SKM-1 treated with dmso at 0.1 percent for 144 hours (cell line): ENCODE data around the gene ENG.
"Not testable (repeated sequence)": the region's sequence is repeated elsewhere in the genome, so short reads cannot be mapped to it uniquely, and the experiment has no call there.

Source experiments
- DNase-seq: peaks from one replicate; lab custom pipeline; 2025; ENCODE audit not compliant: unreplicated experiment; lab: John Stamatoyannopoulos, UW

The ENG gene

GRCh38 chr9:127878652-127879390 lies 24.4 kb upstream of the ENG start:
- DNase-seq, result no peak

DNA sequence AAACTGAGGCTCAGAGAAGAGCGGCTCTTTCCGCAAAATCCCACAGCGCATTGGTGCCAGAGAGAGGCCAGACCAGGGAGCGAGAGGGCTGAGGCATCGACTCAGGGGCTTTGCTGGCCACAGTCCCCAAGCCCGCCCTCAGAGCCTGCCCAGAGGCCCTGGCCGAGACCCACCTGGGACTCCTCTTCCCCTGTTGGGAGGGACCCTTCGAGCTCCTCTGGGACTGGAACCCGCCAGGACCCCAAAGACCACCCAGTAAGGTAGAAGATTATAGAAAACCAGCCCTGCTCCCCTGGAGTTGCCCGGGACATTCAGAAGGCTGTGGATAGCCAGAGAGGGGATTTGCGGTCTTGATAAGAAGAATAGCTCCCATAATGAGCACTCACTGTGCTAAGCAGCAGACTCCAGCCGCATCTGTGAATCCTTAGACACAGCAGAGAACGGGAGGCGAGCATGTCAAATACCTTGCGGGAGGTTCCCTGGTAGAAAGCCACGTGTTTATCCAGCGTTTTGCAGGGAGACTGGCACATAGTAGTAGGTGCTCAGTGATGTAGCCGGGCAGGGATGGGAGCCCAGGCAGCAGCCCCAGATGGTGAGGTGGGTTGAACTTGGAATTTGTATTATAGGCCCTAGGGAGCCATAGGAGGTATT lies 23.7 kb upstream of the ENG start:
- DNase-seq, result no peak

- no peak for DNase-seq
These were observed 23.1 kb upstream of the ENG start, which contains the start of gene AK1 for GRCh38 chr9:127877566-127877998. Gene AK1, minus strand, starts transcription at chr9:127877675. Its CDS starts 3,058 bp downstream, at chr9:127874617.

GRCh38 chr9:127876764-127877562 lies 22.5 kb upstream of the ENG start:
- no peak for DNase-seq

- no peak for DNase-seq
These were observed 21.7 kb upstream of the ENG start for GRCh38 chr9:127876026-127876763.

DNA sequence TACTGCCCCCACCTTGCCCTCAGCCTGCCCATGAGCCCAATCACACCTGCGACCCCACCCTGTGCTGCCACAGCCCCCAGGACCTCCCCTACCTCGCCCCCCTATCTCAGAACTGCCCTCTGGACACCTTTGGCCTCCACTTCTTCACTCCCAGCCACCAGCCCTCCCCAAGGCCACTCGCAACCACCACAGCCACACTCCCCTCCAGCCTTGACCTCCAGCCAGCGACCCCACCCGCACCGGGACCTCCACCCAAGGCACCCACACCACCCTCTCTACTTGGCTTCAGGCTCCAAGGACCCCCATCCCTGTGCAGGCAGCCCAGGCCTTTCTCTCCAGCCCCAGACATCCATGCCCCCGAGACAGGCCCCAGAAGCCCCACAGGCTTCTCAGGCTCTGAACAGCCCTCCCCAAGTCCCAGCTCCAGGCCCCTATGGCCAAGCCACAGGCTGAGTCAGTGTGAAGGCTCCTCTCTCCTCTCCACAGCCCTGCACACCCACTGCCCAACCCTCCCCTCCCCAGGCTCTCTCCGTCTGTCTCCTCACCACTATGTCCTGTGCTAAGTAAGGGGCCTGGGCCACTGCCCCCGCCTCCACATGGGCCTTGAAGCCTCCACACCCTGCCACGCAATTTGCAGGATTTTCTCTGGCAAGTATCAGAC lies 21.0 kb upstream of the ENG start:
- no peak for DNase-seq

- DNase-seq, result no peak
These were observed 20.1 kb upstream of the ENG start for GRCh38 chr9:127874301-127875221.

DNA sequence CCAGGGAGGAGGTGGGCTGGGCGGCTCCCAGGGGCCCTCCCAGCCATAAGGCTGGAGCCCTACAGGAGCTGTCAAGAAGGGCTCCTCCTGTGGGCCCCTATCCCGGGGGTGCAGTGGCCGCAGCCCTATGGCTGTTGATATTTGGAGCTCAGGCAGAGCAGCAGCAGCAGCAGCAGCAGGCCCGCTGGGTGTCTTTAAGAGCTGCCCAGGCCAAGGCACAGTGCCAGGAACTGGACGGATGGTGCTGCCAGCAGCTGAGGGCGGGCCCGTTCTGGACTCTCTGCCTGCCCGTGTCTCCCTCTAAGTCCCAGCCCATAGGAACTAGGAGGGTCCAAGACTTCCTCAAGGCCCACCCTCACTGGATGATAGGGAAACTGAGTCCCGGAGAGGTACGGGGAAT lies 19.4 kb upstream of the ENG start:
- no peak for DNase-seq

DNA sequence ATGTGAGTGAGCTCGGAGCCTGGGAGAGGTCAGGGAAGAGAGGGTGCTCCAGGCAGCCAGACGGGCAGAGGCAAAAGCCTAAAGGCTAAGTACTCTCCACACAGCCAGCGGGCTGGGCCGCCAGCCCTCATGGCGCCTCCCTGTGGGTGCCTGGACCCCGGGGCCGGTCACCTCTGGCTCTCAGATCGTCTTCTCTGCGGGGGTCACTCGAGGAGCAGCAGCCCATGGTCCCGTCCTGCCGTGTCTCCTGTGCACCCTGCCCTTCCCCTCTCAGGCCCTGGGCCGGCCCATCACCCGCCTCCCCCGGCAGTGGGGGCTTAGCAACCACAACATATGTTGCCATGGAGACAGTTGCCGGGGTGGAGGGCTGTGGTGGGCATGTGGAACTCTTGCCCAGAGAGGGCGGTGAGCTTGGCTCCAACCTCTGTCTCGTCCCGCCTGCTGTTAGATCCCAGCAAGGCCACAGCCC lies 18.8 kb upstream of the ENG start:
- no peak for DNase-seq

DNA sequence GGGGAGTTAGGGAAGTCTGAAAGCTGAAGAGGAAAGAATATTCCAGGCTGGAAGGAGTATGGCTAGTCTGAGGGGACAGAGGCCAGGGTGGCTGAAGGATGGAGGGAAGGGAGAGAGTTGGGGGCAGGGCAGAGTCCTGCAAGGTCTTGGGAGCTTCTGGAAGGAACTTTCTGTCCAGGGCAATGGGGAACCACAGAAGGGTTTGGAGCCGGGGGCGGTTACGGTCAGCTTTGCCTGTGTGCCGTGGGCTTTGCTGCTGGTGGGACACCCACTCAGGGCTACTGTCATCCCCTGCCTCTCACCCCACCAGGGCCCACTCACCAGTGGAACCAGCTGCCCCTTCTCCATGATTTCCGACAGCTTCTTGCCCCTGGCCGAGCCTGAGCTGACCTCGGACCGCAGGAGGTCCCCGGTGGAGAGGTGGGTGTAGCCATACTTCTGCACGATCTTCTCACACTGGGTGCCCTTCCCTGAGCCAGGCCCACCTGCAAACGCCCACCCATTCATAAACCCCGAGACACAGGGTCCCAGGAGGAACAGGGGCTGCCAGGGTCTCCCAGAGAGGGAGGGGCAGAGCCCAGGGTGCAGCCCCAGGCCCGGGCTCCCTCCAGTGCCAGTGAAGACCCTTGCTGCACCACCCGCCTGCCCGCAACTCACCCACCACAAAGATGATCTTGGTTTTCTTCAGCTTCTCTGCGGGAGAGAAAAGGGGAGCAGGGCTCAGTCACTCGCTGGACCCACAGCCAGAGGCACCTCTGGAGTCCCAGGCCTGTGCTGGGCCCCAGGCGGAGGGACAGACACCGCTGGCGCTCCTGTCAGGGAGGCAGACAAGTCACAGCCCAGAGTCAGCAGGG lies 18.1 kb upstream of the ENG start:
- DNase-seq, result no peak

GRCh38 chr9:127871531-127871930 lies 17.1 kb upstream of the ENG start:
- DNase-seq, result no peak

DNA sequence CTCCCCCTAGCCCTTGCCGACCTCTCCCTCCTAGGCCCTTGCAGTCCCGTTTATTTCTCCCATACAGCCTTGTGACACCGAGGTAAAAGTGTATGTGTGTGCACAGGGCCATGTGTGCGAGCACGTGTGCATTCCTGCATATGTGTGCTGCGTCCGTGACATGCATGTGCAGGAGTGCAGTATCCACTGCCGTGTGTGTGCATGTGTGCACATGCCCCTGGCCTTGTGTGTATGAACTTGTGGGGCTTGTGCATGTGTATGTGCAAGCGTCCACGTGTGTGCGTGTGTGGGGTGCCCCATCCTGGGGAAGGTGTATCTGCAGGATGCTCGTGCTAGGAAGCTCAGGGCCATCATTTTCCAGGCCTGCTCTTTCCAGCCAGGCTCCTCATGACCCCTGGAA lies 16.4 kb upstream of the ENG start:
- DNase-seq, result no peak

DNA sequence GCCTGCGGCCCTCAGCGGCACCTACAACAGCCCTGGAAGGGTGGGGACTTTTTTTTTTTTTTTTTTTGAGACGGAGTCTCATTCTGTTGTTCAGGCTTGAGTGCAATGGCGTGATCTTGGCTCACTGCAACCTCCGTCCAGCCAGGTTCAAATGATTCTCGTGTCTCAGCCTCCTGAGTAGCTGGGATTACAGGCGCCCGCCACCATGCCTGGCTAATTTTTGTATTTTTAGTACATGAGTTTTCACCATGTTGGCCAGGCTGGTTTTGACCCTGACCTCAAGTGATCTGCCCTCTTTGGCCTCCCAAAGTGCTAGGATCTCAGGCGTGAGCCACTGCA lies 15.7 kb upstream of the ENG start:
- not testable (repeated sequence) for DNase-seq

DNA sequence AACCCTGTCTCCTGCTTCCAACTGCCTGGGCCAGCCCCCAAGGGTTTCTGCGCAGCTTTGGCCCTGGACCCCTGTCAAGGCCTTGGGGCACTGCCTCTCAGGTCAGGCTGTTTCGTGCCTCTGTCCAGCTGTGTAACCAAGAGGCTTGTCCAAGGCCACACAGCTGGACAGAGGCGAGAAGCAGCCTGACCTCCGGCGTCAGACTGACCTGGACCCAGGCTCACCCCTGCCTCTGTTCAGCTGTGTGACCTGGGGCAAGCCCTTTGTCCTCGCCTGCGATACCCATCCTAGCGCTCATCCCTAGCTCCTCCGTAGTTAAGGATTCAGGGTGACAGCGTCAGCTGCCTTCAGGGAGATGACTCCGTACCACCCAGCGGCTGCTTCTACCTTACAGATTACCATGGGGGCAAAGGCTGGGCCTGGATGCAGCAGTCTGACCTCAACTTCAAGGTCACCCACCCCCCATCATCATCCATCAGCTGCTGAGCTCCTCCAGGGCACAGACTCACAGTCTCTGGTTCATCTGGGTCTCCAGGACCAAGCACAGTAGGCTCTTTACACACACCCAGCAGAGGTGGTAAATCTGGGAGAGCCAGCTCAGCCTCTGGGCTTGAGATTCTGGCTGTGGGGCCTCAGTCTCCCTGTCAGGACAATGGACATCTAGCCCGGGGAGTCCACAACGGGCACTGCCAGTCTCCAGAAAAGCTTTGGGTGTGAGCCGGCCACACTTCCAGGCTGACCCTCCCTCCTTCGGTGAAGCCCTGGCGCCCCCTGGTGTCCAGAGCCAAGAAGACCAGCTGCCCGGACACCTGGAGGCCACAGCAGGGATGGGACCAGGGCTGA lies 15.1 kb upstream of the ENG start:
- DNase-seq, result peak; percentile 67

DNA sequence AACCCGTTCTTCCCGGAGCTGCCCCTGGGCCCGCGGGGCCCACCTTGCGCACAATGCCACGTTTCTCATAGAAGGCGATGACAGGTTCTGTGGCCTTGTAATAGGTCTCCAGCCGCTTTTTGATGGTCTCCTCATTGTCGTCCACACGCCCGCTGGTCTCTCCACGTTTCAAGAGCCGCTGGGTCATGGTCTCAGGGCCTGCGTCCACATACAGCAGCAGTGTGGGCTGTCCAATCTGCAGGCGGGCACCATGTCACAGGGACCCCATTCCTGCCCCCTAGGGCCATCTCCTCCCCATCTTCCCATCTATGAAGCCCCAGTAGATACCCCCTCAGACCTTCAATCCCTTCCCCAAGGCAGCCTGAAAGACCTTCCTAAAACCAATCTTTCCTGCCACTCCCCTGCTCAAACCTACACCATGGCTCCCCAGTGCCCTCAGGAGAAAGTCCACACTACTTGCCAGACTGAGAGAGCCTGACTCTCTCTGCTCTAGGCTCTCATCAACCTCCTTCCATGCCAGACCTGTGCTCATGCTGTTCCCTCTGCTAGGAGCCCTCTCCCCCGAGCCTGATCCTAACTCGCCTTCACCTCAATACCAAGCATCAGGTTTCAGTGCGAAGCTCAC lies 13.9 kb upstream of the ENG start:
- no peak for DNase-seq

DNA sequence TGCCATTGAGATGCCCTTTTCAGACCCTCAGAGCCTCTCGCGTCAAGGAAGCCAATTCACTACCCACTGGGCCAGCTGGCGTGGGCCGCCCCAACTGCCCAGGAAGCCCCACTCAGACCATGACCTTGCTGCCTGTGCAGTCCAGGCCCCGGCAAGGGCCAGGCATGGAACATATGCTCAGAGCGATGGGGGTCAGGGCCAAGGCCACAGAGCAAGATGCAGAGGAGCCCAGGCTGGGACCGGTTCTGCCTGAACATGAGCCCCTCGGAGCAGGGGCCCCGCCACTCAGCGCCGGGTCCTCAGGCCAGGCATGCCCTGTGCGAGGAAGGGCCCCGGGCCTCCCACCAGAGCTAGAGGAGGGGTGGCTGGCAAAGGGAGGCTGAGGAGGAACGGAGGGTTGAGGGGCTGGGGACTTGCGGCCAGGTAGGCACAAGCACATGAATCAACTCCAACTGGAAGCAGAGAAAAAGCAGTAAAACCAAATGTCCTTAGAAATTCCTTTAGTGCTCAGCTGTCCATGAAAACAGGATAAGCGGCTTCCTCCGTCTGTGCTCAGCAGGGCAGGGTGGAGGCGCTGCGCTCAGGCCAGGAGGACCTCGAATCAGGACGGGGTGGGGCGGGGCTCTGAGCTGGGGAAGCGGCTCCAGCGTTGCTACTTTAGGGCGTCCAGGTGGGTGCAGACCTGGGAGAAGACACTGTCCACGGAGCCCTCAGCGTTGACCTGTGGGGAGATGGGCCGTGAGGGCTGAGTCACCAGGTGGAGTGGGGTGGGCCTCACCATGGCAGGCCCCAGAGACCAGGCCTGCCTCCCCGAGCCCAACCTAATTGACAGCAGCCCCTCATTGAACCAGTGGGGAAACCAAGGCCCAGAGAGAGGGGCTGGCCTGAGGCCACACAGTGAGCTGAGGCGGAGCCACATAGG lies 13.2 kb upstream of the ENG start:
- DNase-seq, result no peak
